ENCODE results near the gene TMEM158.

GRCh38 chr3:45223889-45224727 lies 2.0 kb downstream of the TMEM158 start:
- TF ChIP-seq CTCF (optimal IDR thresholded peaks at IDR 0.05 in 1 of 3, IDR thresholded peaks at IDR 0.05 in 1 of 3, conservative IDR thresholded peaks at IDR 0.05 in 1 of 3; ENCODE audit: extremely low read depth in 1 of 3, insufficient read depth in 2 of 3, low read length in 3 of 3): no peak
- no peak for TF ChIP-seq EZH2 (IDR thresholded peaks at IDR 0.05; ENCODE audit: low read length)
